Endothelial cell of umbilical vein (primary cell): Measurements from ENCODE around the gene SRSF11. TPM values are rescaled to one million over a fixed set of nuclear protein-coding genes. Genes with fewer than 3 reads are reported as not detected.

ENCODE experiments used
- BruUV-seq: library from RNA; stranded (reverse); fragments of 400-500 nt; replicated peaks from 2 replicates; lab custom pipeline; 2021; lab: Mats Ljungman, UMichigan
- CTCF ChIA-PET: fragments of 300-600, 350-600 bp; sonication (Branson Sonifier 250); formaldehyde crosslinking; loops from one replicate; lab custom pipeline; 2021; ENCODE audit warnings: antibody characterized with exemption, inconsistent platforms; lab: Charles Lee
- POLR2A ChIA-PET: fragments of 300-600, 350-600 bp; sonication (Branson Sonifier 250); formaldehyde crosslinking; loops from one replicate; lab custom pipeline; 2021; ENCODE audit warnings: antibody characterized with exemption, inconsistent platforms; lab: Charles Lee
- DNase-seq: peaks from one replicate; pipeline ENCODE4 v3.0.0-alpha.2; 2011; ENCODE audit warnings: low read depth, low spot score
- FAIRE-seq: peaks from 2 replicates; lab custom pipeline; 2011; peaks lifted over from hg19 to GRCh38; lab: Jason Lieb, UNC
- H2AFZ ChIP-seq: 2 replicates; pipeline ENCODE4 v1.6.0; 2012; ENCODE audit warnings: low read depth, low read length, control low read depth, inconsistent platforms
- H3K27ac ChIP-seq: 2 replicates; pipeline ENCODE4 v1.5.1; 2011; ENCODE audit warnings: low read depth, mild to moderate bottlenecking, control low read depth, low read length, moderate library complexity; ENCODE audit not compliant: insufficient read depth
- H3K27me3 ChIP-seq, 2 experiments: 2 replicates each; pipeline versions ENCODE4 v1.6.0 to v1.6.1; 2011; ENCODE audit warnings: low read length in 2 of 2, mixed read lengths in 1 of 2; ENCODE audit not compliant: control insufficient read depth in 2 of 2, insufficient read depth in 2 of 2
- H3K36me3 ChIP-seq, 2 experiments: 2 replicates in 1 of 2; 3 replicates in 1 of 2; pipeline ENCODE4 v1.5.1; 2011; ENCODE audit warnings: low read length in 2 of 2, mild to moderate bottlenecking in 1 of 2, moderate library complexity in 1 of 2; ENCODE audit not compliant: control insufficient read depth in 2 of 2, insufficient read depth in 2 of 2; ENCODE audit errors: extremely low read depth in 1 of 2
- H3K4me1 ChIP-seq: 3 replicates; pipeline ENCODE4 v1.5.1; 2011; ENCODE audit warnings: mild to moderate bottlenecking, low read length; ENCODE audit not compliant: control insufficient read depth, insufficient read depth; ENCODE audit errors: extremely low read depth
- H3K4me2 ChIP-seq: 2 replicates; pipeline ENCODE4 v1.6.1; 2011; ENCODE audit warnings: low read length, control low read depth, mixed read lengths; ENCODE audit not compliant: insufficient read depth
- H3K4me3 ChIP-seq, 3 experiments: fragments of 200-600 bp in 1 of 3; sonication (generic), shearing (Covaris generic) in 1 of 3; replicated peaks in 1 of 3; 2 replicates each; pipeline ENCODE4 v1.5.1; 2011 to 2016; ENCODE audit warnings: control low read depth in 3 of 3, low read length in 3 of 3, mild to moderate bottlenecking in 2 of 3, inconsistent platforms in 1 of 3, low read depth in 1 of 3, moderate library complexity in 1 of 3; ENCODE audit not compliant: insufficient read depth in 1 of 3
- H3K79me2 ChIP-seq: 2 replicates; pipeline ENCODE4 v1.6.0; 2012; ENCODE audit warnings: low read length, inconsistent platforms; ENCODE audit not compliant: control insufficient read depth, insufficient read depth
- H3K9ac ChIP-seq: replicated peaks from 2 replicates; pipeline ENCODE3; 2011; ENCODE audit warnings: low read length, control low read depth; ENCODE audit not compliant: insufficient read depth; ENCODE audit errors: extremely low read depth
- H3K9me1 ChIP-seq: replicated peaks from 3 replicates; pipeline ENCODE4 v1.6.0; 2011; ENCODE audit warnings: mild to moderate bottlenecking, low read length; ENCODE audit not compliant: control insufficient read depth, insufficient read depth; ENCODE audit errors: extremely low read depth
- H3K9me3 ChIP-seq: replicated peaks from 2 replicates; pipeline ENCODE4 v1.5.1; 2012; ENCODE audit warnings: low read length, inconsistent platforms; ENCODE audit not compliant: control insufficient read depth, insufficient read depth
- H4K20me1 ChIP-seq: replicated peaks from 2 replicates; pipeline ENCODE3; 2011; ENCODE audit warnings: mild to moderate bottlenecking, low read length; ENCODE audit not compliant: control insufficient read depth, insufficient read depth; ENCODE audit errors: extremely low read depth
- EZH2 ChIP-seq: IDR thresholded peaks from 2 replicates; pipeline ENCODE4 v1.6.1; 2012; ENCODE audit warnings: borderline replicate concordance, low read depth, mild to moderate bottlenecking, moderate library complexity, low read length, inconsistent platforms; ENCODE audit not compliant: severe bottlenecking
- MAX ChIP-seq: IDR thresholded peaks from 2 replicates; pipeline ENCODE4 v1.6.1; 2011; ENCODE audit not compliant: insufficient read depth, insufficient read length
- MYC ChIP-seq: IDR thresholded peaks from one replicate; pipeline ENCODE4 v1.6.1; 2011; ENCODE audit warnings: mild to moderate bottlenecking, low read depth, low read length
- dilution Hi-C: fragments of 300-500 bp; cut with MboI; formaldehyde crosslinking; loops from one replicate; pipeline ENCODE4 v1.15.0; 2019; ENCODE audit warnings: low sequenced_read_pairs; ENCODE audit not compliant: extremely low pct_ligation_motif_present
- intact Hi-C: fragments of 100-400 bp; cut with micrococcal nuclease; formaldehyde crosslinking; loops from one replicate; pipeline ENCODE4 v1.10.0; 2022
- polyA plus RNA-seq, 4 experiments: library from polyadenylated mRNA; depleted of rRNA in 3 of 4; stranded (reverse) in 3 of 4; unstranded in 1 of 4; fragments of >200 nt; gene quantifications; 2 replicates each; pipeline versions ENCODE4 v1.2.1 to v1.2.3, GENCODE V29; 2011 to 2012; ENCODE audit warnings: missing spikeins in 1 of 4
- total RNA-seq: library from RNA; stranded (reverse); gene quantifications from 2 replicates; pipeline ENCODE4 v1.2.3, GENCODE V29; 2021
- TF ChIP-seq, protein P1 (sequence below), 2 donors: IDR thresholded peaks; 1 replicate in 1 of 2; 2 replicates in 1 of 2; pipeline ENCODE4 v1.5.1; 2011; ENCODE audit warnings: low read length in 2 of 2, mild to moderate bottlenecking in 2 of 2, moderate library complexity in 2 of 2, control low read depth in 1 of 2, inconsistent platforms in 1 of 2, low read depth in 1 of 2; ENCODE audit not compliant: insufficient read depth in 1 of 2; ENCODE audit errors: extremely low read depth in 1 of 2

SRSF11 gene
- total and polyA plus RNA-seq, 2 donors (not counting 3 experiments of a cell fraction or from before 2014, with no cell fraction given), result 177 to 241 TPM

GRCh38 chr1:70205071-70205433 lies 16.1 kb upstream of the SRSF11 start:
- ChIA-PET CTCF (interaction anchor here (2.7 kb wide), 1 partner anchor 16 kb away, joined by 7 read pairs; the partner anchor contains the start of gene SRSF11), POLR2A (interaction anchor here (1.6 kb wide), 1 partner anchor 206 kb away, joined by 3 read pairs; the partner anchor contains the start of gene CTH)
- dilution Hi-C loops, result no loop called here
- Histone ChIP-seq H3K9me1 (no peaks in the 10 kb centered on the region), H3K79me2 (peaks cover 93% of the 10 kb centered on the region), H3K27ac (peak overlapping the region; percentile 89), H3K36me3 (peaks cover 3% of the 10 kb centered on the region in 2 experiments), H3K27me3 (no peaks in the 10 kb centered on the region), H3K4me2 (peak overlapping the region; percentile 85), H3K9me3 (no peaks in the 10 kb centered on the region), H2AFZ (peak overlapping the region; percentile 97), H3K4me3 (peak overlapping the region; percentile 63 to 96 (median 79)), H3K4me1 (peaks cover 27% of the 10 kb centered on the region), H3K9ac (peak overlapping the region; percentile 97), H4K20me1 (no peaks in the 10 kb centered on the region)
- no peak for DNase-seq
- intact Hi-C loops, result loop anchor here (1.0 to 10.0 kb wide), 6 partner anchors 16 to 876 kb away; partner anchors contain the start of genes ANKRD13C, CTH, LRRC7 and SRSF11
- TF ChIP-seq, protein P1, sequence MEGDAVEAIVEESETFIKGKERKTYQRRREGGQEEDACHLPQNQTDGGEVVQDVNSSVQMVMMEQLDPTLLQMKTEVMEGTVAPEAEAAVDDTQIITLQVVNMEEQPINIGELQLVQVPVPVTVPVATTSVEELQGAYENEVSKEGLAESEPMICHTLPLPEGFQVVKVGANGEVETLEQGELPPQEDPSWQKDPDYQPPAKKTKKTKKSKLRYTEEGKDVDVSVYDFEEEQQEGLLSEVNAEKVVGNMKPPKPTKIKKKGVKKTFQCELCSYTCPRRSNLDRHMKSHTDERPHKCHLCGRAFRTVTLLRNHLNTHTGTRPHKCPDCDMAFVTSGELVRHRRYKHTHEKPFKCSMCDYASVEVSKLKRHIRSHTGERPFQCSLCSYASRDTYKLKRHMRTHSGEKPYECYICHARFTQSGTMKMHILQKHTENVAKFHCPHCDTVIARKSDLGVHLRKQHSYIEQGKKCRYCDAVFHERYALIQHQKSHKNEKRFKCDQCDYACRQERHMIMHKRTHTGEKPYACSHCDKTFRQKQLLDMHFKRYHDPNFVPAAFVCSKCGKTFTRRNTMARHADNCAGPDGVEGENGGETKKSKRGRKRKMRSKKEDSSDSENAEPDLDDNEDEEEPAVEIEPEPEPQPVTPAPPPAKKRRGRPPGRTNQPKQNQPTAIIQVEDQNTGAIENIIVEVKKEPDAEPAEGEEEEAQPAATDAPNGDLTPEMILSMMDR (IDR thresholded peaks at IDR 0.05; ENCODE audit: extremely low read depth in 1 of 2, insufficient read depth in 1 of 2, low read depth in 1 of 2, low read length in 2 of 2), result no peak
- TF ChIP-seq MYC, result no peak
- no peak for TF ChIP-seq MAX
- no peak for TF ChIP-seq EZH2
- TSS peak; percentile 65 for BruUV-seq
- no peak for FAIRE-seq
